ENCODE measurements around the gene NAT8L. TPM values are rescaled to one million over a fixed set of nuclear protein-coding genes. Genes with fewer than 3 reads are reported as not detected.

NAT8L gene
- total and polyA plus RNA-seq, 4 donors, result 8.8 to 62.2 (median 37.1) TPM

DNA sequence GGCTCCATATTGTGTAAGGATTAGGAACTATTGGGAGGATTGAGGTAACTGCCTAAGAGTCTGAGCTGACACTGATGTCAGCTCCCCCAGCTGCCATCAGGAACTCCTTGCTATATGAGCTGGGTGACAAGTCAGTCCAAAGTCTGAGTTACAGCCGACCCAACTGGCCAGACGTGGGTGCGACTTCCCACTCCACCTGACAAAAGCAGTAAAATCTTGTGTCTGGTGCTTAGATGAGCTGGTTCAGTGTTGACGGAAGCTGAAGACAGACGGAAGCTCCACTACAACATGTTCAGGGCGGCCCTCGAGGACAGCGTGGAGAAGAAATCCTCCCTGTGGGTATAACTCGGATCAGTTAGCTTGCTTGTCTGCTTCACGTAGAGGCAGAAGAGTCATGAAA is 22.8 kb upstream of the NAT8L start:
- no peak for DNase-seq (ENCODE audit: low read depth in 4 of 6, low spot score in 6 of 6)
- H3K27ac ChIP-seq (ENCODE audit: low read depth, low read length), result no peak overlapping the region
- H3K36me3 ChIP-seq (ENCODE audit: control insufficient read depth, insufficient read depth, low read length), result peaks cover 5% of the 10 kb centered on the region
- H3K4me3 ChIP-seq (ENCODE audit: low read depth, low read length), result no peak overlapping the region
- peaks cover 11% of the 10 kb centered on the region for H3K4me1 ChIP-seq (ENCODE audit: control insufficient read depth, insufficient read depth, low read length)
- peaks cover 6% of the 10 kb centered on the region for H3K27me3 ChIP-seq (ENCODE audit: control insufficient read depth, insufficient read depth, low read length)
- WGBS (ENCODE audit: insufficient coverage), result 93% methylated on average over 5 of the region's 10 CpGs
- no peaks in the 10 kb centered on the region for H3K9me3 ChIP-seq (ENCODE audit: control insufficient read depth, insufficient read depth, low read length)

DNA sequence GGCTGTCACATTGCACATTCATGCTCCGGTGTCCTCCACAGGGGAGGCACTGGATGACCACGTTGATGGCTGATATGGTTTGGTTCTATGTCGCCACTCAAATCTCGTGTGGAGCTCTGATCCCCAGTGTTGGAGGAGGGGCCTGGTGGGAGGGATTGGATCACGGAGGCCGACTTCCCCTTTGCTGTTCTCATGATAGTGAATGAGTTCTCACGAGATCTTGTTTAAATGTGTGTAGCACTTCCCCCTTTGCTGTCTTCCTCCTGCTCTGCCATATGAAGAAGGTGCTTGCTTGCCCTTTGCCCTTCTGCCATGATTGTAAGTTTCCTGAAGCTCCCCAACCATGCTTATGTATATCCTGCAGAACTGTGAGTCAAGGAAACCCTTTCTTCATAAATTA is 22.3 kb upstream of the NAT8L start:
- 84% methylated on average over 6 of the region's 7 CpGs for WGBS (ENCODE audit: insufficient coverage)
- H3K36me3 ChIP-seq (ENCODE audit: control insufficient read depth, insufficient read depth, low read length), result peaks cover 5% of the 10 kb centered on the region
- no peak overlapping the region for H3K27ac ChIP-seq (ENCODE audit: low read depth, low read length)
- H3K4me3 ChIP-seq (ENCODE audit: low read depth, low read length), result no peak overlapping the region
- no peak for DNase-seq (ENCODE audit: low read depth in 4 of 6, low spot score in 6 of 6)
- H3K27me3 ChIP-seq (ENCODE audit: control insufficient read depth, insufficient read depth, low read length), result peaks cover 10% of the 10 kb centered on the region
- H3K4me1 ChIP-seq (ENCODE audit: control insufficient read depth, insufficient read depth, low read length), result peaks cover 15% of the 10 kb centered on the region
- H3K9me3 ChIP-seq (ENCODE audit: control insufficient read depth, insufficient read depth, low read length), result no peaks in the 10 kb centered on the region

DNA sequence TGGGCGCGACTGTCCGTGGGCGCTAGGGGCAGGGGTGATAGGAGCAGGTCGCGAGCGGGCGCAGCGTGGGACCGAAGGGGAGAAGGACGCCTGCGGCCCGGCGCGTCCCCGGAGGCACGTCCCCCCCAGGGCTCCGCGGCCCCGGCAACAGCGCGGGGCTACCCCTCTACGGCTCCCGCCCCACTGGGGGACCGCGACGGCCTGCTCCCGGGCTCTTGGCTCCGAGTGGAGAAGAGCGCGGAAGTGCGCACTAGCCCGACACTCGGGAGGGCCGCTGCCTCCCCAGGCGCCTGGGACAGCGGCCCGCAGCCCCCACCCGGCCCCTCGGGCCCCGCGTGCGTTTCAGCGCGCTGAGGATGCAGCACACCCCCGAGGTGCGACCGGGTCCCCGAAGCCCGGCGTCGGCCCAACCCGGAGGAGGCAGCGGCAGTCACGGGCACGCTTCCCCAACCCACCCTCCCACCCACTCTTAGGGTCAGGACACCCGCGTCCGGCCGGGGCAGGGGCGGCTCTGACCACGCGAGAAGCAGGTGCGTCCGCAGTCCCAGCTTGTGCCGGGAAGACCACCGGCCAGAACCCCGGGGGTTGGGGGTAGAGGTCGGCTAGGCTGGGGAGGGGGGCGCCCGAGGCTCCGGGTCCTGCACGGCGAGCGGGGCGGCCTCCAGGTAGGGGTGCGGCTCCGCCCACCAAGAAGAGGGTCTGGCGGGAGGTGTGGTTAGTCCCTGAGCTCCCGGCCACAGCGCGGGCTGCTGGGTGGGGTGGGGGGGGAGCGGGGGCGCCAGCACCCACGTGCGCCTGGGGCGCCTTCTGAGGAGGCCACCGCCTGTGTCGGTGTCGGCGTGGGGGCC is 18.5 kb upstream of the NAT8L start:
- peak overlapping the region; percentile 71 for H3K4me3 ChIP-seq (ENCODE audit: low read depth, low read length)
- no peaks in the 10 kb centered on the region for H3K9me3 ChIP-seq (ENCODE audit: control insufficient read depth, insufficient read depth, low read length)
- peaks cover 25% of the 10 kb centered on the region for H3K36me3 ChIP-seq (ENCODE audit: control insufficient read depth, insufficient read depth, low read length)
- peaks cover 10% of the 10 kb centered on the region for H3K27me3 ChIP-seq (ENCODE audit: control insufficient read depth, insufficient read depth, low read length)
- WGBS (ENCODE audit: insufficient coverage), result 3% methylated on average over 73 of the region's 91 CpGs
- no peak overlapping the region for H3K27ac ChIP-seq (ENCODE audit: low read depth, low read length)
- DNase-seq (ENCODE audit: low read depth in 4 of 6, low spot score in 6 of 6), result peak in 1 of 6 donors; percentile 3
- H3K4me1 ChIP-seq (ENCODE audit: control insufficient read depth, insufficient read depth, low read length), result peaks cover 38% of the 10 kb centered on the region

DNA sequence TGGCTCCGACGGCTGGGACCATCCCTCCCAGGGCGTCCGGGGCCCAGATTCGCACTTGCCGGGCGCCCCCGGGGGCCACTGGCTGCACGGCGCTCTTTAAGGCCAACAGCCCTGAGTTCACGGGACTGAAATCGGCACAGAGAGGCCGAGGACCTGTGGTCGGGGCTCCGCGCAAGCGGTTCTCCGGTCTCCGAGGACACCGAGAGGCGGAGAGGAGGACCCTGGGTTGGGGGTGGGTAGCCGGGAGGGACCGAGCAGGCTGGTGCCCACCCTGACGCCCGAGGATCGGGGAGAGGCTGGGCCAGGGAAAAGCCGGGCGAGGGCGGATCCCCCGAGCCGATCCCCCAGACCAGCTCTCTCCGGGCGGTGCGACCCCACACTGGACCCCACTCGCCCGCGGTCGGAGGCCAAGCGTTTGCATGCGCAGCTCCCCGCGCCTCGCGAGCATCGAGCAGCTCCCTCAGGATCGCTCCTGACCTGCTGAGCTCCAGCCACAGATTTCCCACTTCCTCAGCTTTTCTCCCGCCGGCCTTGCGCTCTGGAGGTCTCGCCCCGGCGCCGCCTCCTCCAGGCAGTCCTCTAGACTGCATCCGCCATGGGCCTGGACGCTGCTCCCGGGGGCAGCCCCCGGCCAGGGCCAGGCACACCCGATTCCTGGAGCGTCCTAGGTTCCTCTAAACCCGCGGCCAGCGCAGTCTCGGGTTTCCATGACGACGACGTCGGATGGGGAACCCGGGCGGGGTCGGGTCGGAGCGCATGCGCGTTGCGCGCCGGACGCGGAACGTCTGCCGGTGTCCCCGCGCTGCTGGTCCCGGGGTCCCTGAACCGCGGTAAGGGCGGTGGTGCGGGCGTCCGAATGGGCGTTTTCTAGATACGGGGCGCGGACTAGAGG is 17.6 kb upstream of the NAT8L start:
- WGBS (ENCODE audit: insufficient coverage), result under 1% methylated on average over 94 of the region's 94 CpGs
- Histone ChIP-seq H3K4me1 (ENCODE audit: control insufficient read depth, insufficient read depth, low read length) (peaks cover 43% of the 10 kb centered on the region), H3K27ac (ENCODE audit: low read depth, low read length) (no peak overlapping the region), H3K27me3 (ENCODE audit: control insufficient read depth, insufficient read depth, low read length) (peaks cover 10% of the 10 kb centered on the region), H3K4me3 (ENCODE audit: low read depth, low read length) (peak overlapping the region; percentile 71), H3K9me3 (ENCODE audit: control insufficient read depth, insufficient read depth, low read length) (no peaks in the 10 kb centered on the region), H3K36me3 (ENCODE audit: control insufficient read depth, insufficient read depth, low read length) (peaks cover 25% of the 10 kb centered on the region)
- peak; percentile 72 to 96 (median 74) for DNase-seq (ENCODE audit: low read depth in 4 of 6, low spot score in 6 of 6)

DNA sequence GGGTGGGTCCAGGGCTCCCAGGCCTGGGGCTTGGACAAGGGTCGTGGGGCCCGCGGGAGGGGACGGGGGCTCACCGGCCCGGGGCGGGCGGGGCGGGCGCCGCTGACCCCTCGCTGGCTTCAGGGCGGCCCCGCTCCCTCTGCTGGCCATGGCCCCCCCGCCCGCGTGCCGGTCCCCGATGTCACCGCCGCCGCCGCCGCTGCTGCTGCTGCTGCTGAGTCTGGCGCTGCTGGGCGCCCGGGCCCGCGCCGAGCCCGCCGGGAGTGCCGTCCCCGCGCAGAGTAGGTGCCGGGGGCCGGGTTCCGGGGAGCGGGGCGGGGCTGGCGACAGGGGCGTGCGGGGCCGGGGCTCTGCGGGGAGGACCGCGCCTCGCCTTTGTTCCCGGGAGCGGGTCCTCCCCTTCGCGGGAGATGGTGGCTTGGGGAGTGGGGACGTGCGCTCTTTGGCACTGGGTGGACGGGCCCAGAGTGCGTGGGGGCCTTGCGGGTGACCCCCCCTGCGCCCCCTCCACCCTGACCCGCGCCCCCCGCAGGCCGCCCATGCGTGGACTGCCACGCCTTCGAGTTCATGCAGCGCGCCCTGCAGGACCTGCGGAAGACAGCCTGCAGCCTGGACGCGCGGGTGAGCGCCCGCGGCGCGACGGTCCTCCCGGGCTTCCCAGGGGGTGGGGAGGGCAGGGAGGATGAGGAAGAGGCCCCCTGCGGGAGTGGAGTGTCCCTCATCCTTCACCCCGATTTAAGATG is 16.8 kb upstream of the NAT8L start:
- Histone ChIP-seq H3K27me3 (ENCODE audit: control insufficient read depth, insufficient read depth, low read length) (peaks cover 10% of the 10 kb centered on the region), H3K9me3 (ENCODE audit: control insufficient read depth, insufficient read depth, low read length) (no peaks in the 10 kb centered on the region), H3K4me1 (ENCODE audit: control insufficient read depth, insufficient read depth, low read length) (peaks cover 47% of the 10 kb centered on the region), H3K27ac (ENCODE audit: low read depth, low read length) (no peak overlapping the region), H3K4me3 (ENCODE audit: low read depth, low read length) (peak overlapping the region; percentile 71), H3K36me3 (ENCODE audit: control insufficient read depth, insufficient read depth, low read length) (peaks cover 23% of the 10 kb centered on the region)
- 1% methylated on average over 64 of the region's 80 CpGs for WGBS (ENCODE audit: insufficient coverage)
- peak in 2 of 6 donors; percentile 43 to 49 for DNase-seq (ENCODE audit: low read depth in 4 of 6, low spot score in 6 of 6)

DNA sequence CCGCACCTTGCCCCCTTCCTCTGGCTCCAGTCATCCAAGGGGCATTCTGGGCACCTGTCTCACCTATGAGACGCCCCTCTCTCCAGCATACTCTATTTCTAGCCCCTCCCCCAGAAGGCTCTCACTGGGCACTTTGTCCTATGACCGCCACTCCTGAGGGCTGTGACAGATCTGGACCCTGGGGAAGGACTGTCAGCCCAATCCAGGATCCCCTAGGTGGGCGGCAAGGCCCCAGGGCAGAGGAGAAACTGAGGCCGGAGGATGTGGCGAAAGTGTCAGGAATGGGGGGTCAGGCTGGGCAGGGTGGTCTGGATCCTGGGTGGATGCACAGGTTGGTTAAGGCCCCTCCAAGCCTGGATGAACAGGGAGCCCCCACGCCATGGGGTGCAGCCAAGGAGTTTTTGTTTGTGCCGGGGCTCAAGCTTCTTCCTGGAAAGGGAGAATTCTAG is 16.2 kb upstream of the NAT8L start:
- no peak overlapping the region for H3K27ac ChIP-seq (ENCODE audit: low read depth, low read length)
- DNase-seq (ENCODE audit: low read depth in 4 of 6, low spot score in 6 of 6), result peak in 1 of 6 donors; percentile 5
- peak overlapping the region; percentile 27 for H3K4me3 ChIP-seq (ENCODE audit: low read depth, low read length)
- peaks cover 10% of the 10 kb centered on the region for H3K27me3 ChIP-seq (ENCODE audit: control insufficient read depth, insufficient read depth, low read length)
- no peaks in the 10 kb centered on the region for H3K9me3 ChIP-seq (ENCODE audit: control insufficient read depth, insufficient read depth, low read length)
- peaks cover 28% of the 10 kb centered on the region for H3K36me3 ChIP-seq (ENCODE audit: control insufficient read depth, insufficient read depth, low read length)
- WGBS (ENCODE audit: insufficient coverage), result 68% methylated on average over 6 of the region's 8 CpGs
- H3K4me1 ChIP-seq (ENCODE audit: control insufficient read depth, insufficient read depth, low read length), result peaks cover 47% of the 10 kb centered on the region

DNA sequence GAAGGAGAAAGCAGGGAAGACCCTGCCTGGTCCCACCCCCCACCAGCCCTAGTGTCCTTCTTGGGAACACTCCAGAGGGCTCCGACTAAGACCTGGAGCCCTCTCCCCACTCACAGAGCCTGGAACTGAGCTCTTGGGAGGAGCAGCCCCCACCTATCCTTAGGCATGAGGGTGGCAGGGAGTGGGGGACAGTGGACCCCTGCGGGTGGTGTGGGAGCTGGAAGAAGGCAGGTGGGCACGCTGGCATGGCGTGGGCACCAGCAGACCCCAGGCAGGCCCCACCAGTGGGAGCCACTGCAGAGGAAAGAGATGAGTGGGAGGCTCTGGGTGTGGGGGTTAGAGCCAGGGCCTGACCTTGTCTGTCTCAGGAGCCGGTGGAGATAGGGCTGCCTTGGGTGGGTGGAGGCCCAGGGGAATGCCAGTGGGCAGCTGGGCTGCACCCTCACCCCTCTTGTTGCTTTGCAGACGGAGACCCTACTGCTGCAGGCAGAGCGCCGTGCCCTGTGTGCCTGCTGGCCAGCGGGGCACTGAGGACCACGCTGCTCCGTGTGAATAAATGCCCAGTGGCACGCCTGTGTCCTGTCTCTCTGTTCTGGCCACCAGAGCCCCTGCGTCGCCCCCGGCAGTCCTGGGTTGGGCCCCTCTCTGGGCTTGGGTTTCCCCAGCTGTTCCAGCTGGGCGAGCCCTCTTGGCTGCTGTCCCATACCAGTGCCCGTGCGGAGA is 15.6 kb upstream of the NAT8L start:
- Histone ChIP-seq H3K4me3 (ENCODE audit: low read depth, low read length) (no peak overlapping the region), H3K9me3 (ENCODE audit: control insufficient read depth, insufficient read depth, low read length) (no peaks in the 10 kb centered on the region), H3K36me3 (ENCODE audit: control insufficient read depth, insufficient read depth, low read length) (peaks cover 34% of the 10 kb centered on the region), H3K27ac (ENCODE audit: low read depth, low read length) (no peak overlapping the region), H3K4me1 (ENCODE audit: control insufficient read depth, insufficient read depth, low read length) (peaks cover 47% of the 10 kb centered on the region), H3K27me3 (ENCODE audit: control insufficient read depth, insufficient read depth, low read length) (peaks cover 10% of the 10 kb centered on the region)
- DNase-seq (ENCODE audit: low read depth in 4 of 6, low spot score in 6 of 6), result no peak
- WGBS (ENCODE audit: insufficient coverage), result 89% methylated on average over 16 of the region's 18 CpGs

DNA sequence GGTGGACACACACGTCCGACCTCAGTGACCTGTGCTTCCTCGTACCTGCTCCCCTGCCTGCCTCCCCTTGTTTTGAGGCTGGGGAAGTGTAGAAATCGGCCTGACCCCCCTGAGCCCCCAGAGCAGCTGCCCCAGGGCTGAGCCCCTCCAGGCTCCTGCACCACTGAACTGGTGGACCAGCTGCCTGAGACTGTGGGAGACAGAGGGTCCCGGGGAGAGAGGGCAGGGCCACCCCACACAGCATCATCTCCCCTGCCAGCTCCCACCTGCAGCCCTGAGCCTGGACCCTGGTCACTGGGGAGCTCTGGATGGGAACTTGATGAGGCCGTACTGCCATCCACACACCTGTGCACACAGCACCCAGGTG is 15.0 kb upstream of the NAT8L start:
- H3K27ac ChIP-seq (ENCODE audit: low read depth, low read length), result no peak overlapping the region
- WGBS (ENCODE audit: insufficient coverage), result 95% methylated on average over 5 of the region's 6 CpGs
- H3K27me3 ChIP-seq (ENCODE audit: control insufficient read depth, insufficient read depth, low read length), result peaks cover 10% of the 10 kb centered on the region

More for the DNA sequence above, 15.0 kb upstream of the NAT8L start:
- DNase-seq (ENCODE audit: low read depth in 4 of 6, low spot score in 6 of 6), result no peak
- H3K4me3 ChIP-seq (ENCODE audit: low read depth, low read length), result no peak overlapping the region
- peaks cover 40% of the 10 kb centered on the region for H3K36me3 ChIP-seq (ENCODE audit: control insufficient read depth, insufficient read depth, low read length)
- H3K9me3 ChIP-seq (ENCODE audit: control insufficient read depth, insufficient read depth, low read length), result no peaks in the 10 kb centered on the region
- peaks cover 47% of the 10 kb centered on the region for H3K4me1 ChIP-seq (ENCODE audit: control insufficient read depth, insufficient read depth, low read length)

Measured in spinal cord (tissue), 10 donors.